Transverse colon (tissue), 4 donors: ENCODE data around the gene NPEPL1. TPM values are rescaled to one million over a fixed set of nuclear protein-coding genes. Genes with fewer than 3 reads are reported as not detected.
A peak's percentile ranks its signal among the peaks of the same experiment; 100 is the strongest.

Experiments
- DNase-seq: peaks from one replicate; pipeline ENCODE4 v3.0.0-alpha.2; 2019
- H3K27ac ChIP-seq, 4 donors: fragments of 200-600 bp; sonication (generic); 2 replicates each; pipeline ENCODE4 v1.5.1; 2016 to 2018; ENCODE audit warnings: inconsistent platforms in 4 of 4
- H3K27me3 ChIP-seq: fragments of 200-600 bp; sonication (generic); 2 replicates; pipeline ENCODE4 v1.5.1; 2017; ENCODE audit warnings: inconsistent platforms
- H3K36me3 ChIP-seq, 4 donors: fragments of 200-600 bp; sonication (generic); 2 replicates each; pipeline ENCODE4 v1.5.1; 2017 to 2019; ENCODE audit warnings: inconsistent platforms in 4 of 4
- H3K4me1 ChIP-seq, 4 donors: fragments of 200-600 bp; sonication (generic); 2 replicates each; pipeline ENCODE4 v1.5.1; 2017 to 2020; ENCODE audit warnings: inconsistent platforms in 4 of 4
- H3K4me3 ChIP-seq, 4 donors: fragments of 200-600 bp; sonication (generic); 1 replicate in 1 of 4; 2 replicates in 3 of 4; pipeline versions ENCODE4 v1.5.1 to v1.6.1; 2017 to 2019; ENCODE audit warnings: inconsistent platforms in 4 of 4
- H3K9me3 ChIP-seq, 2 donors: fragments of 200-600 bp; sonication (generic); 2 replicates each; pipeline ENCODE4 v1.5.1; 2017 to 2019; ENCODE audit warnings: inconsistent platforms in 2 of 2
- EP300 ChIP-seq: sonication (generic); formaldehyde crosslinking; IDR thresholded peaks from one replicate; pipeline ENCODE4 v1.6.1; 2017; ENCODE audit warnings: antibody characterized with exemption, low read depth
- POLR2A ChIP-seq: fragments of 450-650 bp; IDR thresholded peaks from one replicate; pipeline ENCODE4 v1.6.1; 2016; ENCODE audit warnings: antibody characterized with exemption, mild to moderate bottlenecking, moderate library complexity
- POLR2AphosphoS5 ChIP-seq, 3 donors: sonication (generic); formaldehyde crosslinking; IDR thresholded peaks; one replicate each; pipeline ENCODE4 v1.6.1; 2016; ENCODE audit warnings: antibody characterized with exemption in 3 of 3
- WGBS, 2 donors: methylation state at CpG; one replicate each; pipeline ENCODE4 v1.1.5; 2018; ENCODE audit warnings: low coverage in 1 of 2; 5-methylcytosine and 5-hydroxymethylcytosine counted together
- in situ Hi-C, 4 donors: fragments of 200-750 bp; cut with MboI; loops; one replicate each; pipeline versions ENCODE4 v1.15.0 to v1.15.1; 2017; ENCODE audit warnings: low sequenced_read_pairs in 3 of 4, low pct_ligation_motif_present in 1 of 4, low pct_unique_long_range_greater_than_20kb in 1 of 4
- intact Hi-C: fragments of 100-400 bp; cut with DNase I; formaldehyde crosslinking; loops from one replicate; pipeline ENCODE4 v1.15.1; 2023; ENCODE audit warnings: low total_unique reads
- total RNA-seq, 4 donors: library from RNA; depleted of rRNA; stranded (reverse); fragments of >200 nt; gene quantifications; one replicate each; pipeline ENCODE4 v1.1.0, GENCODE V29; 2016
- TF ChIP-seq, protein P1 (sequence below), 5 experiments: fragments of 200-600 bp in 3 of 5; fragments of 450-650 bp in 2 of 5; sonication (generic) in 3 of 5; IDR thresholded peaks; 1 replicate in 2 of 5; 2 replicates in 3 of 5; pipeline ENCODE4 v1.5.1; 2016 to 2017; ENCODE audit warnings: antibody characterized with exemption in 5 of 5, inconsistent platforms in 3 of 5, mild to moderate bottlenecking in 2 of 5, moderate library complexity in 1 of 5

Gene NPEPL1
- total RNA-seq, 4 donors from 2014 or later, result 33.3 to 109 (median 66.9) TPM

DNA sequence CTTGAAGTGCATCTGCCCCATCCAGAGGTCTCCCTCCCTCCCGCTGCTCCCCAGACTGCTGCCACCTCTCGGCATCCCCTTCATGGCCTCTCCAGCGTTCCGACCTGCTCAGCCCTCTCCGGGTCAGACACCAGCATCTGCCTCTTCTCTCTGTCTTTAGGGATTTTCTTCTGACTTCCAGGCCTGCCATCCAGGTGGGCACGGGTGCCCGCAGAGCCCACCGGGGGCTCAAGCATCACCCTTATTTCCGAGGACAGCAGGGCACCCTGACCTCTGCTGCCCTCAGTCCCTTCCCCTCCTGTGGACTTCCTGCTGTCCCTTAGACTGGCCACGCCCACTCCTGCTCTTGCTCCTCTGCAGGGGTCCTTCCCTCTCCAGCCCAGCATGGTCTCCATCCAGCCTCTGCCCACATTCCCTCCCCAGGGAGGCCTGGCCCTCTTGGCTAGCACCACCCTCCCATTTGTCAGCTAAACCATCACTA lies 3.3 kb downstream of the NPEPL1 start:
- DNase-seq, result no peak
- TF ChIP-seq POLR2A (no peak), EP300 (no peak), POLR2AphosphoS5 (IDR thresholded peaks at IDR 0.05) (no peak)
- TF ChIP-seq, protein P1, sequence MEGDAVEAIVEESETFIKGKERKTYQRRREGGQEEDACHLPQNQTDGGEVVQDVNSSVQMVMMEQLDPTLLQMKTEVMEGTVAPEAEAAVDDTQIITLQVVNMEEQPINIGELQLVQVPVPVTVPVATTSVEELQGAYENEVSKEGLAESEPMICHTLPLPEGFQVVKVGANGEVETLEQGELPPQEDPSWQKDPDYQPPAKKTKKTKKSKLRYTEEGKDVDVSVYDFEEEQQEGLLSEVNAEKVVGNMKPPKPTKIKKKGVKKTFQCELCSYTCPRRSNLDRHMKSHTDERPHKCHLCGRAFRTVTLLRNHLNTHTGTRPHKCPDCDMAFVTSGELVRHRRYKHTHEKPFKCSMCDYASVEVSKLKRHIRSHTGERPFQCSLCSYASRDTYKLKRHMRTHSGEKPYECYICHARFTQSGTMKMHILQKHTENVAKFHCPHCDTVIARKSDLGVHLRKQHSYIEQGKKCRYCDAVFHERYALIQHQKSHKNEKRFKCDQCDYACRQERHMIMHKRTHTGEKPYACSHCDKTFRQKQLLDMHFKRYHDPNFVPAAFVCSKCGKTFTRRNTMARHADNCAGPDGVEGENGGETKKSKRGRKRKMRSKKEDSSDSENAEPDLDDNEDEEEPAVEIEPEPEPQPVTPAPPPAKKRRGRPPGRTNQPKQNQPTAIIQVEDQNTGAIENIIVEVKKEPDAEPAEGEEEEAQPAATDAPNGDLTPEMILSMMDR (IDR thresholded peaks at IDR 0.05), result no peak
- Histone ChIP-seq H3K36me3 (peaks cover 0 to 6% (median 0%) of the 10 kb centered on the region in 4 donors), H3K4me1 (peaks cover 15 to 20% (median 19%) of the 10 kb centered on the region in 4 donors), H3K27ac (no peak overlapping the region), H3K27me3 (no peaks in the 10 kb centered on the region), H3K4me3 (no peak overlapping the region), H3K9me3 (no peaks in the 10 kb centered on the region)
- 94% methylated on average over 10 of the region's 10 CpGs; no CpG with 5 or more reads in 1 of the 2 donors for WGBS, 2 donors
- intact Hi-C loops, result no loop called here
- in situ Hi-C loops, result no loop called here

DNA sequence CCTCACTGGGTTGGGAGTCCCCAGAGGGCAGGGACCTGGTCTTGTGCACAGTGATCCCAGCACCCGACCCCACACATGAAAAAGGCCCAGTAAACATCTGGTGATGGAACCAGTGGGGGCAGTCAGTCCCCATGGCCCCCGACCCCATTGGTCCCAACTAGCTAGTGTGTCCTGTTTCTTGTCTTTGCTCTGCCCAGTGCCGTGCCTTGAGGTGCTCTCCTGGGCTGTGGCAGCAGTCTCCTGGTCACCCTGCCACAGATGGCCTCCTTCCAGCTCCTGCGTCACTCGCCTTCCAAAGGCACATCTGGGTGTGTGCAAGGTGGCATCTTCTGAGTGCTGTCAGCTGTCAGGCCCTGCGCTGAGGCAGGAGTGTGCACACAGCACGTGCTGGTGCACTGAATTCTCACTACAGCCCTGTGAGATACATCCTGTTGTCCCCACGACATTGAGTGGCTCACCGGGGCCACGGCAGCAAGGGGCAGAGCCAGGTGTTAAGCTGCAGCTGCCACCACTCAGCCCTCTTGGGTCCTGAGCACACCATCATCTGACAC lies 3.9 kb downstream of the NPEPL1 start:
- Histone ChIP-seq H3K9me3 (no peaks in the 10 kb centered on the region), H3K27ac (no peak overlapping the region), H3K36me3 (peaks cover 0 to 6% (median 0%) of the 10 kb centered on the region in 4 donors), H3K4me3 (no peak overlapping the region), H3K4me1 (peaks cover 15 to 20% (median 18%) of the 10 kb centered on the region in 4 donors), H3K27me3 (no peaks in the 10 kb centered on the region)
- 85% methylated on average over 7 of the region's 10 CpGs; no CpG with 5 or more reads in 1 of the 2 donors for WGBS, 2 donors
- TF ChIP-seq POLR2AphosphoS5 (IDR thresholded peaks at IDR 0.05) (no peak), EP300 (no peak), POLR2A (no peak)
- TF ChIP-seq, protein P1 (IDR thresholded peaks at IDR 0.05), result no peak
- in situ Hi-C loops, result no loop called here
- intact Hi-C loops, result no loop called here
- DNase-seq, result no peak

DNA sequence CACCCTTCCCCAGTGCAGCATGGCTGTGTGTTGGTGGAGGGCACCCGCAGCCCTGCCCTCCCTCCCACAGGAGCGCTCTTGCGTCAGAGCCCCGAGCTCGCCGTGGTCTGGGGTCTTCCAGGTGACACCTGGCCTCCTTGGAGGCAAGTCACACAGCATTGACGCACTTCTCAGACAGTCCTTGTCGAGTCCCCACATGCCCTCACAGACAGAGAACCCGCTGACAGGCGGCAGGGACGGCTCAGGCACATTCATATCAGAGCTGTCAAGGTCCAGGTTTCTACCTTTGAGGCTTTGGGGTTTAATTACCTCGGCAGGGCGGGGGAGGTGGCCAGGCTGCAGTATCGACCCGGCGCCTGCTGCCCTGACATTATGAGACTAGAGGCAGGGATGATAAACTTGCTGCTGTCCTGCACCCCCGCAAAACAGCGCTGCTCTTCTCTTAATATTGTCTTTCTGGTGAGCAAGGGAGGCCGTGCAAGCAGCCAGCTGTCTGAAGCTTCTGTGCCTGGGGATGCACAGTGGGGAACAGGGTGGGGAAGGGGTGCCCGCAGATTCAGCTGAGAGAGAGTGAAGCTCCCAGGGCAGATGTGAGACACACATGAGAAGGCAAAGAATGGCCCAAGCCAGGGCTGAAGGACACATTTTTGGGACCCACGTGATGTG lies 4.7 kb downstream of the NPEPL1 start:
- TF ChIP-seq, protein P1 (IDR thresholded peaks at IDR 0.05), result no peak
- intact Hi-C loops (no loop called here), in situ Hi-C loops (no loop called here)
- Histone ChIP-seq H3K4me1 (peaks cover 9 to 16% (median 15%) of the 10 kb centered on the region in 4 donors), H3K27ac (no peak overlapping the region), H3K27me3 (no peaks in the 10 kb centered on the region), H3K4me3 (no peak overlapping the region), H3K9me3 (no peaks in the 10 kb centered on the region), H3K36me3 (peaks cover 0 to 6% (median 0%) of the 10 kb centered on the region in 4 donors)
- peak; percentile 4 for DNase-seq
- 93 to 97% methylated on average over 5 to 16 of the region's 21 CpGs for WGBS, 2 donors

DNA sequence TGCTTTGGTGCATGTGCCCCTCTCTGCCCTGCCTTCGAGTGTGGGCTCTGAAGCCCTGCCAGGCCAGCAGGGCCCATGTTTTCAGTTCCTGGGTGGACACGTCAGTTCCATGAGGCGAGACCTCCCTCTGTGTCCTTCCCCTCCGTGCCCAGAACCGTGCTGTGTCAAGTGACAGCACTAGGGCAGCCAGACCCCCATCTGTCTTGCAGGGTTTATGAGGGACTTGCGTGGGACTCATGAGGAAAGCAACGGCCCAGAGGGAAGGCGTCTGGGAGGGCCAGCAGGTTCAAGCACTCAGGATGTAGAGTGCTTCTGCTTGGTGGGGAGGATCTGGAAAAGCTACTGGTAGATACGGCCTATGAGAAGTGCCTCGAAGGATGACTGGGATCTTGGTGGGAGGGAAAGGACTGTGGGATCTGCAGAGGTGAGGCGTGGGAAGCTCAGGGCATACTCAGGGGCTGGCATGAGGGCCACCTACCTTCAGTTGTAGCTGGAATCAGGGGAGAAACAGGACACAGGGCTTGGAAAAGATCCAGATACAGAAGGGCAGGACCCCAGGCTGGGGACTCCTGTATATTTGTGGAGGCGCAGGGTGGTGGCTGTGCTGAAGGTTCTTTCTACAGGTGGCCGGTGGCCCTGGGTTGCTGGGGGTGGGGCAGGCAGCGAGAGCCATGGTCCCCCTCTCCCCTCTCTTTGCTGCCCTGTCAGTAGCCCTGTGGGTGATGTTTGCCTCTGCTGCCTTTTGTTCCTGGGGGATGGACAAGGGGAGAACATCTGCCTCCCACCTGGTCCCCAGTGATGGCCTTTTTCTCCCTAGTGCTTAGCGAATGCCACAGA lies 5.5 kb downstream of the NPEPL1 start:
- DNase-seq, result peak; percentile 2
- no peak overlapping the region for H3K4me3 ChIP-seq
- 80 to 92% methylated on average over 1 to 15 of the region's 15 CpGs for WGBS, 2 donors
- no peak overlapping the region for H3K27ac ChIP-seq
- intact Hi-C loops, result no loop called here
- in situ Hi-C loops, result no loop called here
- peaks cover 9 to 16% (median 14%) of the 10 kb centered on the region in 4 donors for H3K4me1 ChIP-seq
- TF ChIP-seq POLR2A (no peak), EP300 (no peak)
- TF ChIP-seq, protein P1 (IDR thresholded peaks at IDR 0.05), result no peak
- peaks cover 0 to 11% (median 0%) of the 10 kb centered on the region in 4 donors for H3K36me3 ChIP-seq
- H3K9me3 ChIP-seq, result no peaks in the 10 kb centered on the region
- no peaks in the 10 kb centered on the region for H3K27me3 ChIP-seq
